GM12878 (cell line): Measurements from ENCODE around the gene LHFPL2. TPM values are rescaled to one million over a fixed set of nuclear protein-coding genes. Genes with fewer than 3 reads are reported as not detected.

Experiments used
- ATAC-seq: fragments of 200-7000 bp; cut with Tn5 transposase; 3 replicates; pipeline ENCODE4 v1.9.1; 2020; ENCODE audit warnings: mild to moderate bottlenecking, moderate library complexity
- BruUV-seq: library from RNA; stranded (reverse); fragments of 400-500 nt; replicated peaks from 2 replicates; lab custom pipeline; 2021; lab: Mats Ljungman, UMichigan
- CTCF ChIA-PET: fragments of 300-600 bp; sonication (Branson Sonifier 250); formaldehyde crosslinking; extraction: SDS; loops from one replicate; lab custom pipeline; 2021; ENCODE audit warnings: inconsistent platforms; lab: Yijun Ruan, JAX
- POLR2A ChIA-PET: fragments of 350-600 bp; formaldehyde crosslinking; extraction: SDS; loops from one replicate; lab custom pipeline; 2021; ENCODE audit warnings: inconsistent platforms; lab: Charles Lee
- RAD21 ChIA-PET: fragments of 300-600 bp; sonication (Branson Sonifier 250); formaldehyde crosslinking; loops from one replicate; lab custom pipeline; 2023; ENCODE audit warnings: antibody characterized with exemption; ENCODE audit not compliant: unreplicated experiment; lab: Charles Lee
- SMC1A ChIA-PET: fragments of 300-600 bp; sonication (Branson Sonifier 250); formaldehyde crosslinking; loops from one replicate; lab custom pipeline; 2023; ENCODE audit not compliant: unreplicated experiment, uncharacterized antibody; lab: Charles Lee
- DNase-seq: peaks from one replicate; pipeline ENCODE4 v3.0.0-alpha.2; 2011; ENCODE audit warnings: low read depth, low spot score
- FAIRE-seq: peaks from 3 replicates; lab custom pipeline; 2011; peaks lifted over from hg19 to GRCh38; lab: Jason Lieb, UNC
- H2AFZ ChIP-seq: 2 replicates; pipeline ENCODE4 v1.6.0; 2011; ENCODE audit warnings: low read depth, low read length, control low read depth; ENCODE audit not compliant: control insufficient read depth
- H3K27ac ChIP-seq: 2 replicates; pipeline ENCODE4 v1.5.1; 2011; ENCODE audit warnings: control low read depth; ENCODE audit not compliant: control insufficient read depth, insufficient read depth
- H3K27me3 ChIP-seq, 2 experiments: replicated peaks in 1 of 2; 2 replicates each; pipeline versions ENCODE4 v1.6.0 to v1.6.1; 2011; ENCODE audit warnings: low read length in 1 of 2; ENCODE audit not compliant: control insufficient read depth in 2 of 2, insufficient read depth in 2 of 2
- H3K36me3 ChIP-seq, 2 experiments: 2 replicates each; pipeline ENCODE4 v1.5.1; 2011; ENCODE audit warnings: low read length in 1 of 2; ENCODE audit not compliant: control insufficient read depth in 2 of 2, insufficient read depth in 2 of 2
- H3K4me1 ChIP-seq: 2 replicates; pipeline ENCODE4 v1.6.1; 2011; ENCODE audit warnings: mild to moderate bottlenecking, low read length, moderate library complexity, mixed read lengths; ENCODE audit not compliant: control insufficient read depth, insufficient read depth
- H3K4me2 ChIP-seq: 2 replicates; pipeline ENCODE4 v1.6.0; 2011; ENCODE audit warnings: control low read depth; ENCODE audit not compliant: control insufficient read depth, insufficient read depth
- H3K4me3 ChIP-seq: fragments of 200-600 bp; sonication (generic); 2 replicates; pipeline ENCODE4 v1.5.1; 2016
- H3K79me2 ChIP-seq: 2 replicates; pipeline ENCODE4 v1.6.0; 2011; ENCODE audit warnings: low read length; ENCODE audit not compliant: control insufficient read depth, insufficient read depth
- H3K9ac ChIP-seq: 2 replicates; pipeline ENCODE4 v1.8.0; 2011; ENCODE audit warnings: low read length, control low read depth, mixed read lengths; ENCODE audit not compliant: control insufficient read depth, insufficient read depth
- H3K9me3 ChIP-seq: replicated peaks from 3 replicates; pipeline ENCODE4 v1.5.1; 2011; ENCODE audit warnings: mild to moderate bottlenecking, low read length; ENCODE audit not compliant: control insufficient read depth, insufficient read depth
- H4K20me1 ChIP-seq: 2 replicates; pipeline ENCODE4 v1.6.0; 2011; ENCODE audit not compliant: control insufficient read depth, insufficient read depth
- BRCA1 ChIP-seq: IDR thresholded peaks from 2 replicates; pipeline ENCODE4 v1.6.1; 2011; ENCODE audit warnings: low read depth, low read length, improper control_type of control experiment
- CHD1 ChIP-seq: IDR thresholded peaks from 2 replicates; pipeline ENCODE4 v1.6.1; 2012; ENCODE audit warnings: low read depth, low read length, improper control_type of control experiment
- CUX1 ChIP-seq: IDR thresholded peaks from 2 replicates; pipeline ENCODE4 v1.6.1; 2012; ENCODE audit warnings: improper control_type of control experiment, low read depth, low read length; ENCODE audit not compliant: insufficient replicate concordance
- EED ChIP-seq: sonication (generic); IDR thresholded peaks from 2 replicates; pipeline ENCODE4 v1.6.1; 2016; ENCODE audit warnings: antibody characterized with exemption, low read depth
- KAT2A ChIP-seq: conservative IDR thresholded peaks from 2 replicates; pipeline ENCODE4 v1.6.1; 2011; ENCODE audit warnings: low read depth, low read length; ENCODE audit not compliant: control insufficient read depth
- MYC ChIP-seq: IDR thresholded peaks from 2 replicates; pipeline ENCODE4 v1.6.1; 2011; ENCODE audit warnings: mild to moderate bottlenecking, low read length, moderate library complexity, inconsistent platforms; ENCODE audit not compliant: insufficient read depth, insufficient replicate concordance, insufficient read length, severe bottlenecking
- NRF1 ChIP-seq: conservative IDR thresholded peaks from 2 replicates; pipeline ENCODE4 v1.6.1; 2011; ENCODE audit warnings: mild to moderate bottlenecking, low read depth, low read length, improper control_type of control experiment
- PAX5 ChIP-seq: IDR thresholded peaks from 2 replicates; pipeline ENCODE4 v1.6.1; 2011; ENCODE audit warnings: low read depth, low read length, borderline replicate concordance
- SP1 ChIP-seq: IDR thresholded peaks from one replicate; pipeline ENCODE4 v1.6.1; 2011; ENCODE audit warnings: low read depth, low read length
- STAT3 ChIP-seq: IDR thresholded peaks from 2 replicates; pipeline ENCODE4 v1.6.1; 2011; ENCODE audit warnings: low read depth, low read length, improper control_type of control experiment
- TBL1XR1 ChIP-seq: IDR thresholded peaks from 2 replicates; pipeline ENCODE4 v1.6.1; 2012; ENCODE audit warnings: low read depth, low read length, improper control_type of control experiment
- WGBS: methylation state at CpG from one replicate; pipeline ENCODE4 v1.1.6; 2016; ENCODE audit warnings: low lambda C conversion rate; ENCODE audit not compliant: insufficient replicate concordance, insufficient coverage; ENCODE audit errors: missing lambda C conversion rate; 5-methylcytosine and 5-hydroxymethylcytosine counted together
- in situ Hi-C: fragments of 300-500 bp; cut with MboI; formaldehyde crosslinking; loops from 9 replicates; pipeline ENCODE4 v1.14.3; 2018; ENCODE audit warnings: mixed read lengths
- intact Hi-C: fragments of 100-400 bp; cut with micrococcal nuclease; formaldehyde crosslinking; loops from one replicate; pipeline ENCODE4 v1.14.2; 2022; ENCODE audit not compliant: unreplicated experiment
- polyA plus RNA-seq, 11 experiments: library from polyadenylated mRNA; depleted of rRNA in 4 of 11; unstranded in 6 of 11; stranded (reverse) in 5 of 11; fragments of >200 nt; fragmentation: Nextera tagmentation in 4 of 11; fragmentation: Illumina TruSeq in 1 of 11; extraction: Ambion mirVana in 4 of 11; extraction: Trizol in 1 of 11; gene quantifications; 1 replicate in 1 of 11; 2 replicates in 10 of 11; pipeline versions ENCODE4 v1.2.1 to v1.2.3, GENCODE V29; 2011 to 2016; ENCODE audit warnings: inconsistent platforms in 2 of 11, missing spikeins in 2 of 11, low read depth in 1 of 11
- total RNA-seq, 4 experiments: library from RNA; depleted of rRNA in 3 of 4; stranded (reverse); fragments of >200 nt in 3 of 4; fragmentation: Illumina TruSeq in 1 of 4; extraction: Trizol in 1 of 4; gene quantifications; 2 replicates each; pipeline versions ENCODE4 v1.2.1 to v1.2.3, GENCODE V29; 2013 to 2021
- TF ChIP-seq, protein P1 (sequence below): fragments of 450-650 bp; formaldehyde crosslinking; IDR thresholded peaks from 2 replicates; pipeline ENCODE4 v1.4.0; 2022; ENCODE audit warnings: mild to moderate bottlenecking, moderate library complexity
- TF ChIP-seq, protein P2 (sequence below): IDR thresholded peaks from 2 replicates; pipeline ENCODE4 v1.6.1; 2011; ENCODE audit warnings: borderline replicate concordance, low read depth, mild to moderate bottlenecking, moderate library complexity, low read length; ENCODE audit not compliant: insufficient read depth, poor library complexity, severe bottlenecking

Gene LHFPL2
- total and polyA plus RNA-seq, 10 of the 15 experiments (the other 5 are each of a cell fraction or from before 2014, with no cell fraction given), result 4.1 to 21.8 (median 12.5) TPM

GRCh38 chr5:78644741-78645300 lies 3.8 kb downstream of the LHFPL2 start:
- WGBS, result 82% methylated on average over 2 of the region's 2 CpGs
- in situ Hi-C loops, result no loop called here
- Histone ChIP-seq H3K79me2 (peaks cover 39% of the 10 kb centered on the region), H3K4me3 (no peak overlapping the region; the same call in 1 of the 2 replicates), H3K36me3 (no peaks in the 10 kb centered on the region), H3K4me2 (peak overlapping the region; percentile 53), H3K27ac (peak overlapping the region; percentile 28; the same call in 1 of the 2 replicates), H3K4me1 (peaks cover 19% of the 10 kb centered on the region), H3K9ac (0 out of 2 replicates have a peak overlapping the region, but pooled peaks have one; percentile 5), H4K20me1 (no peaks in the 10 kb centered on the region), H2AFZ (no peak overlapping the region), H3K9me3 (no peaks in the 10 kb centered on the region), H3K27me3 (no peaks in the 10 kb centered on the region)
- ChIA-PET POLR2A (interaction anchor here (0.6 to 1.5 kb wide), 5 partner anchors 51 to 83 kb away, joined by 3 to 5 read pairs (median 4); no protein-coding TSS in a partner anchor), CTCF (interaction anchor here (0.6 to 1.6 kb wide), 3 partner anchors 21 to 240 kb away, joined by 3 to 9 read pairs (median 3); no protein-coding TSS in a partner anchor), SMC1A (interaction anchor here (0.7 to 7.8 kb wide), 11 partner anchors 8 to 324 kb away, joined by 3 to 50 read pairs (median 5); no protein-coding TSS in a partner anchor), RAD21 (interaction anchor here (1.0 to 1.5 kb wide), 5 partner anchors 82 to 115 kb away, joined by 3 to 5 read pairs (median 3); no protein-coding TSS in a partner anchor)
- BruUV-seq, result no TSS peak
- ATAC-seq, result no peak
- intact Hi-C loops, result loop anchor here (5.0 to 10.0 kb wide), 5 partner anchors 73 to 330 kb away; no protein-coding TSS in a partner anchor
- no peak for FAIRE-seq
- no peak for DNase-seq
- TF ChIP-seq CUX1, result no peak
- TF ChIP-seq NRF1, result no peak
- TF ChIP-seq BRCA1, result no peak
- no peak for TF ChIP-seq TBL1XR1
- TF ChIP-seq MYC, result no peak
- no peak for TF ChIP-seq EED
- TF ChIP-seq PAX5, result no peak
- TF ChIP-seq CHD1, result no peak
- TF ChIP-seq STAT3, result no peak
- TF ChIP-seq, protein P1, sequence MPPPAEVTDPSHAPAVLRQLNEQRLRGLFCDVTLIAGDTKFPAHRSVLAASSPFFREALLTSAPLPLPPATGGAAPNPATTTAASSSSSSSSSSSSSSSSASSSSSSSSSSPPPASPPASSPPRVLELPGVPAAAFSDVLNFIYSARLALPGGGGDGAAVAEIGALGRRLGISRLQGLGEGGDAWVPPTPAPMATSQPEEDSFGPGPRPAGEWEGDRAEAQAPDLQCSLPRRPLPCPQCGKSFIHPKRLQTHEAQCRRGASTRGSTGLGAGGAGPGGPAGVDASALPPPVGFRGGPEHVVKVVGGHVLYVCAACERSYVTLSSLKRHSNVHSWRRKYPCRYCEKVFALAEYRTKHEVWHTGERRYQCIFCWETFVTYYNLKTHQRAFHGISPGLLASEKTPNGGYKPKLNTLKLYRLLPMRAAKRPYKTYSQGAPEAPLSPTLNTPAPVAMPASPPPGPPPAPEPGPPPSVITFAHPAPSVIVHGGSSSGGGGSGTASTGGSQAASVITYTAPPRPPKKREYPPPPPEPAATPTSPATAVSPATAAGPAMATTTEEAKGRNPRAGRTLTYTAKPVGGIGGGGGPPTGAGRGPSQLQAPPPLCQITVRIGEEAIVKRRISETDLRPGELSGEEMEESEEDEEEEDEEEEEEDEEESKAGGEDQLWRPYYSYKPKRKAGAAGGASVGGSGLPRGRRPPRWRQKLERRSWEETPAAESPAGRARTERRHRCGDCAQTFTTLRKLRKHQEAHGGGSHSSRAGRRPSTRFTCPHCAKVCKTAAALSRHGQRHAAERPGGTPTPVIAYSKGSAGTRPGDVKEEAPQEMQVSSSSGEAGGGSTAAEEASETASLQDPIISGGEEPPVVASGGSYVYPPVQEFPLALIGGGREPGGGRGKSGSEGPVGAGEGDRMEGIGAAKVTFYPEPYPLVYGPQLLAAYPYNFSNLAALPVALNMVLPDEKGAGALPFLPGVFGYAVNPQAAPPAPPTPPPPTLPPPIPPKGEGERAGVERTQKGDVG (CRISPR knock-in tag), result no peak
- TF ChIP-seq SP1, result no peak
- TF ChIP-seq, protein P2, sequence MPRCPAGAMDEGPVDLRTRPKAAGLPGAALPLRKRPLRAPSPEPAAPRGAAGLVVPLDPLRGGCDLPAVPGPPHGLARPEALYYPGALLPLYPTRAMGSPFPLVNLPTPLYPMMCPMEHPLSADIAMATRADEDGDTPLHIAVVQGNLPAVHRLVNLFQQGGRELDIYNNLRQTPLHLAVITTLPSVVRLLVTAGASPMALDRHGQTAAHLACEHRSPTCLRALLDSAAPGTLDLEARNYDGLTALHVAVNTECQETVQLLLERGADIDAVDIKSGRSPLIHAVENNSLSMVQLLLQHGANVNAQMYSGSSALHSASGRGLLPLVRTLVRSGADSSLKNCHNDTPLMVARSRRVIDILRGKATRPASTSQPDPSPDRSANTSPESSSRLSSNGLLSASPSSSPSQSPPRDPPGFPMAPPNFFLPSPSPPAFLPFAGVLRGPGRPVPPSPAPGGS, result no peak
- TF ChIP-seq KAT2A, result no peak
